Activated naive CD4-positive, alpha-beta T cell treated with anti-CD3 and anti-CD28 coated beads, Interleukin-2, amount 10 ng/mL, durations not matched to agents 5 hours and 36 hours (primary cell): ENCODE results near the gene GATB. TPM values are rescaled to one million over a fixed set of nuclear protein-coding genes. Genes with fewer than 3 reads are reported as not detected.

ENCODE experiments used
- total RNA-seq, 2 experiments: library from RNA; stranded (reverse); gene quantifications; one replicate each; pipeline ENCODE4 v1.2.3, GENCODE V29; 2021

GATB gene
- 10 to 100 TPM; 14.2 to 16.0 TPM for total RNA-seq

GRCh38 chr4:151760712-151761661, at the start of gene GATB:
Gene GATB (minus strand): TSS chr4:151761007. CDS start chr4:151760982, 25 bp downstream.

